Erythroblast (primary cell): Measurements from ENCODE around the gene NPSR1.

Source experiments
- GATA1 ChIP-seq: IDR thresholded peaks from 2 replicates; pipeline ENCODE4 v1.6.1; 2011; ENCODE audit warnings: low read depth, mild to moderate bottlenecking, control low read depth, low read length, moderate library complexity
- POLR2A ChIP-seq: IDR thresholded peaks from 2 replicates; pipeline ENCODE4 v1.6.1; 2011; ENCODE audit warnings: mild to moderate bottlenecking, low read length

- TF ChIP-seq POLR2A (no peak), GATA1 (no peak)
Observed at GRCh38 chr7:34757570-34758110, 99.6 kb downstream of the NPSR1 start.
